Activated naive CD4-positive, alpha-beta T cell treated with anti-CD3 and anti-CD28 coated beads, Interleukin-2, amount 50 U/mL, for 16 hours (primary cell): Measurements from ENCODE around the gene PCDHGA1.
"Not testable (repeated sequence)": the region's sequence is repeated elsewhere in the genome, so short reads cannot be mapped to it uniquely, and the experiment has no call there.

Source experiments
- DNase-seq: peaks from one replicate; pipeline ENCODE4 v3.0.0-alpha.2; 2020

The PCDHGA1 gene

DNA sequence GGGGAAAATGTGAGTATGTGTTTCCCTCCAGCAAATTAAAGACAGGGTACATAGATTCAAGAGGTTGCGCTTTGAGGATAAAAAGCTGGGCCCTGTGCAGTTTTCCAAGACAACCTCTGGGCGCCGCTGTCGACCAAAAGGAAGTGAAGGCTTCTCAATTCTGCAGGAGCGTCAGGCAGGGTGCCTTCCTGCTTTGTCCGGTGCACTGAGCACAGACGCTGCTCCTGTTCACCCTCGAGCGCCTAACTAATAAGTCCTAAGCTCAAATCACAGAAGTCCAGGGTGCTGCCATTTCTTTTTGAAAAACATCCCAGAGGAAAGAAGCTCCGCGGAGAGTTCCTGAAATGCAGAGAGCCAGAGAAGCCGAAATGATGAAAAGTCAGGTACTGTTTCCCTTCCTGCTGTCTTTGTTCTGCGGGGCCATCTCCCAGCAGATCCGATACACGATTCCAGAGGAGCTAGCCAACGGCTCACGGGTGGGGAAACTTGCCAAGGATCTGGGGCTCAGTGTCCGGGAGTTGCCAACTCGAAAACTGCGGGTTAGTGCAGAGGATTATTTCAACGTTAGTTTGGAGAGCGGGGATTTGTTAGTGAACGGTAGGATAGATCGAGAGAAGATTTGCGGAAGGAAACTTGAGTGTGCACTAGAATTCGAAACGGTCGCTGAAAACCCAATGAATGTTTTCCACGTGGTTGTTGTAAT is 19.8 kb downstream of the PCDHGA1 start, which contains the start of gene PCDHGB1:
Gene PCDHGB1, plus strand, starts transcription at position 183 of the 703 bp plus-strand sequence. Its CDS starts 162 bp downstream, at position 345.
- DNase-seq, result no peak

DNA sequence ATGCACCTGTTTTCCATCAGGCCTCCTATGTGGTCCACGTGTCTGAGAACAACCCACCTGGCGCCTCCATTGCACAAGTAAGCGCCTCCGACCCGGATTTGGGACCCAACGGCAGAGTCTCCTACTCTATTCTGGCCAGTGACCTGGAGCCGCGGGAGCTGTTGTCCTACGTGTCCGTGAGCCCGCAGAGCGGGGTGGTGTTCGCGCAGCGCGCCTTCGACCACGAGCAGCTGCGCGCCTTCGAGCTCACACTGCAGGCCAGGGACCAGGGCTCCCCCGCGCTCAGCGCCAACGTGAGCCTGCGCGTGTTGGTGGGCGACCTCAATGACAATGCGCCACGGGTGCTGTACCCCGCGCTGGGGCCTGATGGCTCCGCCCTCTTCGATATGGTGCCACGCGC is 21.3 kb downstream of the PCDHGA1 start:
- DNase-seq, result no peak

DNA sequence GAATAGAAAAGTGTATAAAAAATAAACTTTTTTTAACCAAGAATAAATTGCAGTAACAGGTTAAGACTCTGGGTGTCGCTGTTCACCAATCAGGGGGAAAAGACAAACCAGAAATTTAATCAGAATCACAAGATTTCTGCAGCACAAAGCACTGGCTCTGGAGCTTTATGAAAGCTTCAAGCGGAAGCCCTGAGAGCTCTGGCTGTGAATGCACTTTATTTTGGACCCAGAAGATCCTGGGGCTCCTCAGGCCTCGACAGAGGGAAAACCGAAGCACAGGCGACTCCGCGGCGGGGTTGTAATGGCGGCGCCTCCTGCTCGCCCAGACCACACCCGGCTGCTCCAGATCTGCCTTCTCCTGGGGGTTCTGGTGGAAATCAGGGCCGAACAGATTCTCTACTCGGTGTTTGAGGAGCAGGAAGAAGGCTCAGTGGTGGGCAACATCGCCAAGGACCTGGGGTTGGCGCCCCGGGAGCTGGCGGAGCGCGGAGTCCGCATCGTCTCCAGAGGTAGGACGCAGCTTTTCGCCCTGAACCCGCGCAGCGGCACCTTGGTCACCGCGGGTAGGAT is 24.7 kb downstream of the PCDHGA1 start, which contains the start of gene PCDHGA4:
Gene PCDHGA4, plus strand, starts transcription at position 122 of the 570 bp plus-strand sequence. Its CDS starts 87 bp downstream, at position 209.
- DNase-seq, result no peak

DNA sequence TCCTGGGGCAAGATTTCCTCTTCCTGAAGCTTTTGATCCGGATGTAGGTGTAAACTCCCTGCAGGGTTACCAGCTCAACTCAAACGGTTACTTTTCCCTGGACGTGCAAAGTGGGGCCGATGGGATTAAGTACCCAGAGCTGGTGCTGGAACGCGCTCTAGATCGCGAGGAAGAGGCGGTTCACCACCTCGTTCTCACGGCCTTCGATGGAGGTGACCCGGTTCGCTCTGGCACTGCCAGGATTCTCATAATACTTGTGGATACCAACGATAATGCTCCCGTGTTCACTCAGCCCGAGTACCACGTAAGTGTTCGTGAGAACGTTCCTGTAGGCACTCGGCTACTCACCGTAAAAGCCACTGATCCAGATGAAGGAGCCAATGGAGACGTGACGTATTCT is 25.3 kb downstream of the PCDHGA1 start:
- no peak for DNase-seq

DNA sequence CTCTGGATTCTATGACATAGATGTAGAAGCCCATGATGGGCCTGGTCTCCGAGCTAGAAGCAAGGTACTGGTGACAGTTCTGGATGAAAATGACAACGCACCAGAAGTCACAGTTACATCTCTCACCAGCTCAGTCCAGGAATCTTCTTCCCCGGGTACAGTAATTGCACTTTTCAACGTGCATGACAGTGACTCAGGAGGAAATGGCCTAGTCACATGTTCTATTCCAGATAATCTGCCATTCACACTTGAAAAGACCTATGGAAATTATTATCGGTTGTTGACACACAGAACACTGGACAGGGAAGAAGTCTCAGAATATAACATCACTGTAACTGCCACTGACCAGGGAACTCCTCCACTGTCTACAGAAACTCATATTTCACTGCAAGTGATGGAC is 25.8 kb downstream of the PCDHGA1 start:
- no peak for DNase-seq

DNA sequence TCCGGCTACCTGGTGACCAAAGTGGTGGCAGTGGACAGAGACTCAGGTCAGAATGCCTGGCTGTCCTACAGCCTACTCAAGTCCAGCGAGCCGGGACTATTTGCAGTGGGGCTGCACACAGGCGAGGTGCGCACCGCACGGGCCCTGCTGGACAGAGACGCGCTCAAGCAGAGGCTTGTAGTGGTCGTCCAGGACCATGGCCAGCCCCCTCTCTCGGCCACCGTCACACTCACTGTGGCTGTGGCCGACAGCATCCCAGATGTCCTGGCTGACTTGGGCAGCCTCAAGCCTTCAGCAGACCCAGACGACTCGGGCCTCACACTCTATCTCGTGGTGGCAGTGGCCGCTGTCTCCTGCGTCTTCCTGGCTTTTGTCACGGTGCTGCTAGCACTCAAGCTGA is 26.6 kb downstream of the PCDHGA1 start:
- DNase-seq, result no peak

DNA sequence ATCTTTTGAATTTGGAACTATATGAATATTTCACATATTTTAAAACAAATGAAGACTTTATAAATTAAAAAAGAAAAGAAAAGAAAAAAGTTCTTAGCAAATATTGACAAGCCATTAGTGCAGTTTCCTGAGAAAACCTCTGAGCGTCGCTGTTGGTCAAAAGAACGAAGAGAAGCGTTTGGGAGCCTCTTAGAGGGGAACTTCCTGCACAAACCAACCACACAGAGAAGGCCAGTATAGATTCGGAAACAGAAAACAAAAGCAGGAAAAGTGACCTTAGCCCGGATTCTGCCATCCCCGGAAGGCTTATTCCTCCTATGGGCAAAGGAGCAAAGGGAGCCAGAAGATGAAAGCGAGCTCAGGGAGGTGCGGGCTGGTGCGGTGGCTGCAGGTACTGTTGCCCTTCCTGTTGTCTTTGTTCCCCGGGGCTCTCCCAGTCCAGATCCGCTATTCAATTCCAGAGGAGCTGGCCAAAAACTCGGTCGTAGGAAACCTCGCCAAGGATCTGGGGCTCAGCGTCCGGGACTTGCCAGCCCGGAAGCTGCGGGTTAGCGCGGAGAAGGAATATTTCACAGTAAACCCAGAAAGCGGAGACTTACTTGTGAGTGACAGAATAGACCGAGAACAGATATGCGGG is 29.6 kb downstream of the PCDHGA1 start, which contains the start of gene PCDHGB2:
Gene PCDHGB2, plus strand, starts transcription at position 205 of the 637 bp plus-strand sequence. Its CDS starts 142 bp downstream, at position 347.
- no peak for DNase-seq

DNA sequence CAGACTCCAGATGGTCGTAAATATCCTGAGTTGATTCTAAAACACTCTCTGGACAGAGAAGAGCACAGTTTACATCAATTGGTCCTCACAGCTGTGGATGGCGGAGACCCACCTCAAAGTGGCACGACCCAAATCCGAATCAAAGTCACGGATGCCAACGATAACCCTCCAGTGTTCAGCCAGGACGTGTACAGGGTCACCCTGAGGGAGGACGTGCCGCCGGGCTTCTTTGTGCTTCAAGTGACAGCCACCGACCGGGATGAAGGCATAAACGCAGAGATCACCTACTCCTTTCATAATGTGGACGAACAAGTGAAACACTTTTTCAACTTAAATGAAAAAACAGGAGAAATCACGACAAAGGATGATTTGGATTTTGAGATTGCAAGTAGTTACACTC is 30.4 kb downstream of the PCDHGA1 start:
- no peak for DNase-seq

DNA sequence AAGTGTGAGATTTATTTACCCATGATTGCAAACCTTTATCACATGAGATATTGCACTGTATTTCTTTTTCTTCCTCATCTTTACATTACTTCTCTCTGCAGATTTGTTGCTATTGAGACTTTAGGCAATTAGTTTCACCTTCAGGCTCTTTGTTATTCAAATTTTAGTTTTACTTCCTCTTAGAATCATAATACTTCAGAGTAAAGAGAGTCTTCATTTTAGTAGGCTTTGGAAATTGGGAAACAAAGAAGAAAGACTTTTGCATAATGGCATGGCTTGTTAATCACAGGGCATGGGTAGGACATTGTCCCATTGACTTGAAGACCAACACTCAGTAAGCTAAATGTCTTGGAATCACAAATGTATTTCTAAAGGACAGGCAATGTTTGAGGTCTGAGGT is 32.4 kb downstream of the PCDHGA1 start:
- DNase-seq, result no peak

DNA sequence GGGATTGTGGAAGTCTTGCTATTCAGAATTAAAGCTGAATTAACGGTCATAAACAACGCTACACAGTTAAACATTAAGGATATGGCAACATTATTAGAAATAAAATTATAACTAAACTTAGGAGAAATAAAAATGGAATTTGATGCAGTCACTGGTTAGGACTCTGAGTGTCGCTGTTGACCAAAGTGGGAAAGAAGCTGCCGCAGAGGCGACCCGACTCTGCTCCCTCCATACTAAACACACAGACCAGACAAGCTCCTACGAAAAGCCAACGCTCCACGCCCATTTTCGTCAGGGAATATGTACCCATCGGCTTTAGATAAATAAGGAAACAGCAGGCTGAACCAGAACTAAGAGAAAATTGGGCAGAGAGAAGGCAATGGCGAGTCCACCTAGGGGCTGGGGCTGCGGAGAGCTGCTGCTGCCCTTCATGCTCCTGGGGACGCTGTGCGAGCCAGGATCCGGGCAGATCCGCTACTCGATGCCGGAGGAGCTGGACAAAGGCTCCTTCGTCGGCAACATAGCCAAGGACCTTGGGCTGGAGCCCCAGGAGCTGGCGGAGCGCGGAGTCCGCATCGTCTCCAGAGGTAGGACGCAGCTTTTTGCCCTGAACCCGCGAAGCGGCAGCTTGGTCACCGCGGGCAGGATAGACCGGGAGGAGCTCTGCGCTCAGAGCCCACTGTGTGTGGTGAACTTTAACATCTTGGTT is 33.8 kb downstream of the PCDHGA1 start, which contains the start of gene PCDHGA5:
Gene PCDHGA5, plus strand, starts transcription at position 211 of the 709 bp plus-strand sequence. Its CDS starts 169 bp downstream, at position 380.
- DNase-seq, result no peak

DNA sequence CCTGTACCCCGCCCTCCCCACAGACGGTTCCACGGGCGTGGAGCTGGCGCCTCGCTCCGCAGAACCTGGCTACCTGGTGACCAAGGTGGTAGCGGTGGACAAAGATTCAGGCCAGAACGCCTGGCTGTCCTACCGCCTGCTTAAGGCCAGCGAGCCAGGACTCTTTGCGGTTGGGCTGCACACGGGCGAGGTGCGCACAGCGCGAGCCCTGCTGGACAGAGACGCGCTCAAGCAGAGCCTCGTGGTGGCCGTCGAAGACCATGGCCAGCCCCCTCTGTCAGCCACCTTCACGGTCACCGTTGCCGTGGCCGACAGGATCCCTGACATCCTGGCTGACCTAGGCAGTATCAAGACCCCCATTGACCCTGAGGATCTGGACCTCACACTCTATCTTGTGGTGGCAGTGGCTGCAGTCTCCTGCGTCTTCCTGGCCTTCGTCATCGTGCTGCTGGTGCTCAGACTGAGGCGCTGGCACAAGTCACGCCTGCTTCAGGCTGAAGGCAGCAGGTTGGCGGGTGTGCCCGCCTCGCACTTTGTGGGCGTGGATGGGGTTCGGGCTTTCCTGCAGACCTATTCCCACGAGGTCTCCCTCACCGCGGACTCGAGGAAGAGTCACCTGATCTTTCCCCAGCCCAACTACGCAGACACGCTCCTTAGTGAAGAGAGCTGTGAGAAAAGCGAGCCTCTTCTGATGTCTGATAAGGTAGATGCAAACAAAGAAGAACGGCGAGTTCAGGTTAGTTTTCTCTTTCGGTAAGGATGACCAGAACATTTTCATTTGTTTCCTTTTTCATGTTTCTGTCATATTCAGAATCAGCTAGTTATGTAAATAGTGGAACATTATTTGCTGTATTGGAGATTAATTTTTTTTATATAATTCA is 35.9 kb downstream of the PCDHGA1 start:
- no peak for DNase-seq

DNA sequence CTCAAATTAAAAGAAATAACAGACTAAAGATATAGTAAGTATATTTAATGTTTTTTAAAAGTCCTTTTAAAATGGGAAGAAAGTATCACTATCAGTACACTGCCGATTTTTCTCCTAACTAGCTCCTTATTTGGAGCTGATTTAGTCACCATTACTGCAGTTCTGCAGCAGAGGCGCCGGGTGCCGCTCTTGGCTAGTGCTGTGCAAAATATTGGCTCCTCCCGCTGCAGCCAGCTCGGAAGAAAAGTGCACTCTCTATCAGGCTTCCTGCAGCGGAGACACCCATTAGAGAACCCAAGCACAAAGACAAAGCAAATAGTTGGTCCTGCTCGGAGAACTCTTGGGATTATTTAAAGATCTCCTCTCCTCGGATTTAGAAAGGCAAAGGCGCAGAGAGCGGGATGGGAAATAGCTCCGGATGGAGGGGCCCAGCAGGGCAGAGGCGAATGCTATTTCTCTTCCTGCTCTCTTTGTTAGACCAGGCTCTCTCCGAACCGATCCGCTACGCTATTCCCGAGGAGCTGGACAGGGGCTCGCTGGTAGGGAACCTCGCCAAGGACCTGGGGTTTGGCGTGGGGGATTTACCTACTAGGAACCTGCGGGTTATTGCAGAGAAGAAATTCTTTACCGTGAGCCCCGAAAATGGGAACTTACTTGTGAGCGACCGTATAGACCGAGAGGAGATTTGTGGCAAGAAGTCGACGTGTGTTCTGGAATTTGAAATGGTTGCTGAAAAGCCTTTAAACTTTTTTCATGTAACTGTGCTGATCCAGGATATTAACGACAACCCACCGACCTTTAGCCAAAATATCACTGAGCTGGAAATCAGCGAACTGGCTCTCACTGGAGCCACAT is 39.9 kb downstream of the PCDHGA1 start, which contains the start of gene PCDHGB3:
Gene PCDHGB3, plus strand, starts transcription at position 249 of the 855 bp plus-strand sequence. Its CDS starts 153 bp downstream, at position 402.
- DNase-seq, result no peak

DNA sequence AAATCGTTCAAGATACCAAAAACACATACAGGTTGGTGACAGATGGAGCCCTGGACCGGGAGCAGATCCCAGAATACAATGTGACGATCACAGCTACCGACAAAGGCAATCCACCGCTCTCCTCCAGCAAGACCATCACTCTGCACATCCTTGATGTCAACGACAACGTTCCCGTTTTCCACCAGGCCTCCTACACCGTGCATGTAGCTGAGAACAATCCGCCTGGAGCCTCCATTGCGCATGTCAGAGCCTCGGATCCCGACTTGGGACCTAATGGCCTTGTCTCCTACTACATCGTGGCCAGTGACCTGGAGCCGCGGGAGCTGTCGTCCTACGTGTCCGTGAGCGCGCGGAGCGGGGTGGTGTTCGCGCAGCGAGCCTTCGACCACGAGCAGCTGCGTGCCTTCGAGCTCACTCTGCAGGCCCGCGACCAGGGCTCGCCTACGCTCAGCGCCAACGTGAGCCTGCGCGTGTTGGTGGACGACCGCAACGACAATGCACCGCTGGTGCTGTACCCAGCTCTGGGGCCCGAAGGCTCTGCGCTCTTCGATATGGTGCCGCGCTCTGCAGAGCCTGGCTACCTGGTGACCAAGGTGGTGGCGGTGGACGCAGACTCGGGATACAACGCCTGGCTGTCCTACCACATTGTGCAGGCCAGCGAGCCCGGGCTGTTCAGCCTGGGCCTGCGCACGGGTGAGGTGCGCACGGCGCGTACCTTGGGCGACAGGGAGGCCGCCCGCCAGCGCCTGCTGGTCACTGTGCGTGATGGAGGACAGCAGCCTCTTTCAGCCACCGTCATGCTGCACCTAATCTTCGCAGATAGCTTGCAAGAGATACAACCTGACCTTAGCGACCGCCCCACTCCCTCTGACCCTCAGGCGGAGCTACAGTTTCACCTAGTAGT is 41.5 kb downstream of the PCDHGA1 start:
- DNase-seq, result no peak

DNA sequence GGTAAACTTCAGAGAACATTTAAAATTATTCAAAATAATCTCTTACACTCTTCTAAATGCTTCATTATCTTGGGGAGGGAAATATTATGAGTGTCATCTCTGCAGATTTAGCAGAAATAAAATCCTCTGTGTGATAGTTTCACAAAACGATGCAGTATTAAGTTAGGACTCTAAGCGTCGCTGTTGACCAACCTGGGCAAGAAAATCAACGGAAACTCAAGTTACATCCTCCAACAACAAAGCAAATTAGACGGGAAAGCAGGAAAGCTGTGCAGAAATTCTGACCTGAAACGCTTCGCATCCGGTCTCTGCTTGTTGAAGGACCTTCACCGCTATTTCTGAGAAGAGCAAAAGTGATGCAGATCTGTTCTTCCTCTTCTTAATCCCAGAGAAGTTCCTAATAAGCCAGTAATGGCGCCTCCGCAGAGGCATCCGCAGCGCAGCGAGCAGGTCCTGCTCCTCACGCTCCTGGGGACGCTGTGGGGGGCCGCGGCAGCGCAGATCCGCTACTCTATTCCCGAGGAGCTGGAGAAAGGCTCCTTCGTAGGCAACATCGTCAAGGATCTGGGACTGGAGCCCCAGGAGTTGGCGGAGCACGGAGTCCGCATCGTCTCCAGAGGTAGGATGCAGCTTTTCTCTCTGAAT is 43.5 kb downstream of the PCDHGA1 start, which contains the start of gene PCDHGA6:
Gene PCDHGA6, plus strand, starts transcription at position 219 of the 645 bp plus-strand sequence. Its CDS starts 193 bp downstream, at position 412.
- no peak for DNase-seq

DNA sequence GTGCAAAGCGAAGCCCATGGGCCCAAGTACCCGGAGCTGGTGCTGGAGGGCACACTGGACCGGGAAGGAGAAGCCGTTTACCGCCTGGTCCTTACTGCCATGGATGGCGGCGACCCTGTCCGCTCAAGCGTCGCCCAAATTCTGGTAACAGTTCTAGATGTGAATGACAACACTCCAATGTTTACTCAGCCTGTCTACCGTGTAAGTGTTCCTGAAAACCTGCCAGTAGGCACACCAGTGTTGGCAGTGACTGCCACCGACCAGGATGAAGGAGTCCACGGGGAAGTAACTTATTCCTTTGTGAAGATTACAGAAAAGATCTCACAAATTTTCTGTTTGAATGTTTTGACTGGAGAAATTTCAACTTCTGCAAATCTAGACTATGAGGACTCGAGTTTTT is 44.3 kb downstream of the PCDHGA1 start:
- DNase-seq, result no peak

DNA sequence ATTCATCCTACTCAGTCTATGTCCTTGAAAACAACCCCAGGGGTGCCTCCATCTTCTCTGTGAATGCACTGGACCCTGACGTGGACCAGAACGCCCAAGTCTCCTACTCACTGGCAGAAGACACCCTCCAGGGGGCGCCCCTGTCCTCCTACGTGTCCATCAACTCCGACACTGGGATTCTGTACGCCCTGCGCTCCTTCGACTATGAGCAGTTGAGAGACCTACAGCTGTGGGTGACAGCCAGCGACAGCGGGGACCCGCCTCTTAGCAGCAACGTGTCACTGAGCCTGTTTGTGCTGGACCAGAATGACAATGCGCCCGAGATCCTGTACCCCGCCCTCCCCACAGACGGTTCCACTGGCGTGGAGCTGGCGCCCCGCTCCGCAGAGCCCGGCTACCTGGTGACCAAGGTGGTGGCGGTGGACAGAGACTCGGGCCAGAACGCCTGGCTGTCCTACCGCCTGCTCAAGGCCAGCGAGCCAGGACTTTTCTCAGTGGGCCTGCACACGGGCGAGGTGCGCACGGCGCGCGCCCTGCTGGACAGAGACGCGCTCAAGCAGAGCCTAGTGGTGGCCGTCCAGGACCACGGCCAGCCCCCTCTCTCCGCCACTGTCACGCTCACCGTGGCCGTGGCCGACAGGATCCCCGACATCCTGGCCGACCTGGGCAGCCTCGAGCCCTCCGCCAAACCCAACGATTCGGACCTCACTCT is 45.3 kb downstream of the PCDHGA1 start:
- DNase-seq, result not testable (repeated sequence)

DNA sequence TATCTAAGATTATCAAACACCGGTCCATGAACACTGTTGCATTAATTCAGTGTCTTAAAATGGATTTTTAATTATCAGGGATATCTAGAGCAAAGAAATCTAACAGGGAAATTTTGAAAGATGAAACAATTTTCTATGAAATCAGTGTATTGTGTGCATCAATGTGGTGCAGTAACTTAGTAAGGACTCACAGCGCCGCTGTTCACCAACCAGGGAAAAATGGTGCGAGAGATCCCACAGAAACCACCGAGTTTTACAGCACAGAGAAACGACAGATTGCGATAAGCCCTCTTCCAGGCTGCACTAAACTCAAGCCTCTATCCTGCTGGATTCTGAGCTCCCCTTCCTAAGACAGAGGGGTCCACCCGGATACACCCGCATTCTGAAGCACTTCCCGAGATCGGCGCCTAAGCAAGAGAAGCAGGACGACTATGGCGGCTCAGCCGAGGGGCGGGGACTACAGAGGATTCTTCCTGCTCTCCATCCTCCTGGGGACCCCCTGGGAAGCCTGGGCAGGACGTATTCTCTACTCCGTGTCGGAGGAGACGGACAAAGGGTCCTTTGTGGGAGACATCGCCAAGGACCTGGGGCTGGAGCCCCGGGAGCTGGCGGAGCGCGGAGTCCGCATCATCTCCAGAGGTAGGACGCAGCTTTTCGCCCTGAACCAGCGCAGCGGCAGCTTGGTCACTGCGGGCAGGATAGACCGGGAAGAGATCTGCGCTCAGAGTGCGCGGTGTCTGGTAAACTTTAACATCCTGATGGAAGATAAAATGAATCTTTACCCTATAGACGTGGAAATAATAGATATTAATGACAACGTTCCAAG is 52.4 kb downstream of the PCDHGA1 start, which contains the start of gene PCDHGA7:
Gene PCDHGA7, plus strand, starts transcription at position 274 of the 826 bp plus-strand sequence. Its CDS starts 158 bp downstream, at position 432.
- no peak for DNase-seq
